ENCODE measurements around the gene RAB17.

DNA sequence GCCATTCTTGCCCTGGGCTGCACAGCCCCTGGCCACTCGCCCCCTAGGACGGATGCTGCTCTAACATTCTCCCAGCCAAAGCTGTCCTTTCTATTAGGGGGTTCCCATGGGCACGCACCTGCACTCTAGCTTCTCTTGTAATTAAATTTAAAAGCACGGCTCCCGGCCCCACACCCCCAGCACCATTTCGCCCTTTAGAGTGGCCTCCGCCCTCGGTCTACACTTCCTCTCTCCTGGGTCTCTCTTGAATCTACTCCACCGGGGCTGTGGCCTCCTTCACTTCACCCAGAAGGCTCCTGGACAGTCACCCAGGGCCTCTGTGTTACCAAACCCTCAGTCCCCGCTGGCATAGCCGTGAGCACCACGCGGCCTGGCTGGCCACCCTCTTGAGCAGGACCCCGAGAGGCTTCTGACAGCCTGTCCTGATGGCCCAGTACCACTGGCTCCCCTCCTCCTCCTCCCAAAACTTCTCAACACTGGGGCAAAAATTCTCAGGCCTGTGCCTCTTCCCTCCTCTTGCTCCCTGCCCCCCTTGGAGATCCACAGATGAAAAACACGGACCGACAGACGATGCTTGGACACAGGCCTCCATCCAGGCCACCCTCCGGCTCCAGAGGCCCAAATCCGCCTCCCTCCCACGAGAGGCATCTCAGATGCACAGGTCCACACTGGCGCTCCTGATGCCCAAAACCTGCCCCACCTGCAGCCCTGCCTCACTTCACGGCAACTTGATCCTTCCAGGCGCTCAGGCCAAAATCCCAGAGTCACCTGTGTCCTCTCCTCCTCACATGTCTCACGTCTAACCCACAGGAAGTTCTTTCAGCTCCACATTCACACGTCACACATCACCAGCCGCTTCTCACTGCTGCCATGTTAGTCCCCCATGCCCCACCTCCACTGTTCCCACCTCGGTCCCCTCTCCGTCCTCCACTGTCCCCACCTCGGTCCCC is 6.9 kb upstream of the RAB17 start:
- TF ChIP-seq, protein P1, sequence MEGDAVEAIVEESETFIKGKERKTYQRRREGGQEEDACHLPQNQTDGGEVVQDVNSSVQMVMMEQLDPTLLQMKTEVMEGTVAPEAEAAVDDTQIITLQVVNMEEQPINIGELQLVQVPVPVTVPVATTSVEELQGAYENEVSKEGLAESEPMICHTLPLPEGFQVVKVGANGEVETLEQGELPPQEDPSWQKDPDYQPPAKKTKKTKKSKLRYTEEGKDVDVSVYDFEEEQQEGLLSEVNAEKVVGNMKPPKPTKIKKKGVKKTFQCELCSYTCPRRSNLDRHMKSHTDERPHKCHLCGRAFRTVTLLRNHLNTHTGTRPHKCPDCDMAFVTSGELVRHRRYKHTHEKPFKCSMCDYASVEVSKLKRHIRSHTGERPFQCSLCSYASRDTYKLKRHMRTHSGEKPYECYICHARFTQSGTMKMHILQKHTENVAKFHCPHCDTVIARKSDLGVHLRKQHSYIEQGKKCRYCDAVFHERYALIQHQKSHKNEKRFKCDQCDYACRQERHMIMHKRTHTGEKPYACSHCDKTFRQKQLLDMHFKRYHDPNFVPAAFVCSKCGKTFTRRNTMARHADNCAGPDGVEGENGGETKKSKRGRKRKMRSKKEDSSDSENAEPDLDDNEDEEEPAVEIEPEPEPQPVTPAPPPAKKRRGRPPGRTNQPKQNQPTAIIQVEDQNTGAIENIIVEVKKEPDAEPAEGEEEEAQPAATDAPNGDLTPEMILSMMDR (IDR thresholded peaks at IDR 0.05), result no peak
- no peak for TF ChIP-seq POLR2A (IDR thresholded peaks at IDR 0.05)

Data from thyroid gland (tissue), 4 donors.